Motor neuron (in vitro differentiated cells): ENCODE data around the gene PCDHB11. TPM values are rescaled to one million over a fixed set of nuclear protein-coding genes. Genes with fewer than 3 reads are reported as not detected.
"Not testable (repeated sequence)": the region's sequence is repeated elsewhere in the genome, so short reads cannot be mapped to it uniquely, and the experiment has no call there.

Experiments
- ATAC-seq, 8 experiments: fragments of 200-7000 bp; cut with Tn5 transposase; replicated peaks in 6 of 8; 2 replicates each; pipeline ENCODE4 v1.8.0; 2021; ENCODE audit warnings: mild to moderate bottlenecking in 8 of 8, moderate library complexity in 8 of 8
- H3K27ac ChIP-seq, 2 donors: fragments of 250-450 bp; sonication (Bioruptor Pico); 2 replicates each; pipeline ENCODE4 v1.9.0; 2021; ENCODE audit warnings: antibody characterized with exemption in 2 of 2, mild to moderate bottlenecking in 2 of 2, moderate library complexity in 1 of 2
- H3K4me1 ChIP-seq, 2 donors: fragments of 250-450 bp; sonication (Bioruptor Pico); replicated peaks in 1 of 2; 2 replicates each; pipeline ENCODE4 v1.6.1; 2021; ENCODE audit warnings: antibody characterized with exemption in 2 of 2, mild to moderate bottlenecking in 2 of 2, moderate library complexity in 1 of 2
- H3K4me3 ChIP-seq, 5 donors: fragments of 250-450 bp; sonication (Bioruptor Pico); 2 replicates each; pipeline ENCODE4 v1.9.0; 2021; ENCODE audit warnings: antibody characterized with exemption in 5 of 5, mild to moderate bottlenecking in 5 of 5, moderate library complexity in 4 of 5
- WGBS, 10 experiments: fragments of 450-650 bp; shearing (Covaris generic); methylation state at CpG; one replicate each; pipeline ENCODE4 v1.0.0; 2022; 5-methylcytosine and 5-hydroxymethylcytosine counted together
- in situ Hi-C, 9 experiments: fragments of 400-800 bp; cut with MboI; loops; one replicate each; pipeline ENCODE4 v1.15.0; 2021; ENCODE audit warnings: low sequenced_read_pairs in 9 of 9, low pct_unique_long_range_greater_than_20kb in 2 of 9; ENCODE audit not compliant: unreplicated experiment in 9 of 9
- total RNA-seq, 8 experiments: library from RNA; unstranded; fragments of 300-600 nt; gene quantifications; 2 replicates each; pipeline versions ENCODE4 v1.2.3 to v1.2.4, GENCODE V29; 2022

The PCDHB11 gene
- total RNA-seq, 8 experiments from 2014 or later: 0.46 to 6.1 (median 3.4) TPM

- in situ Hi-C loops: loop anchor here in 3 of 9 experiments (25.0 kb wide), 1 partner anchor 339 kb away; no protein-coding TSS in a partner anchor
- ATAC-seq: peak; percentile 61 to 94 (median 86)
- H3K27ac ChIP-seq: peak within 1 kb of the TSS in 1 of 2 donors; percentile 47
- H3K4me1 ChIP-seq: no peaks in the 10 kb centered on the region
- H3K4me3 ChIP-seq: peak within 1 kb of the TSS; percentile 22 to 42 (median 38)
- WGBS, 10 experiments: 0 to 45% (median 12%) methylated on average over 2 to 15 of the region's 15 CpGs
Observed at GRCh38 chr5:141223112-141223783, 23.8 kb downstream of the PCDHB11 start, which contains the start of gene PCDHB14. Gene PCDHB14 (plus strand): TSS chr5:141223343. CDS start chr5:141223506, 163 bp downstream.

GRCh38 chr5:141224844-141225243, 25.4 kb downstream of the PCDHB11 start:
- ATAC-seq, H3K27ac ChIP-seq, H3K4me1 ChIP-seq: not testable (repeated sequence)
- WGBS, 10 experiments: no CpG with 5 or more reads among the region's 40 CpGs
- in situ Hi-C loops: loop anchor here in 3 of 9 experiments (25.0 kb wide), 1 partner anchor 337 kb away; no protein-coding TSS in a partner anchor
- H3K4me3 ChIP-seq: peak overlapping the region in 1 of 5 donors; percentile 17

- H3K4me1 ChIP-seq, ATAC-seq, in situ Hi-C loops, H3K27ac ChIP-seq, H3K4me3 ChIP-seq: not testable (repeated sequence)
- 23 to 83% (median 68%) methylated on average over 1 to 3 of the region's 30 CpGs; no CpG with 5 or more reads in 7 of the 10 experiments for WGBS, 10 experiments
Observed at GRCh38 chr5:141225421-141225820, 26.0 kb downstream of the PCDHB11 start.

GRCh38 chr5:141234109-141234667, 34.8 kb downstream of the PCDHB11 start:
- ATAC-seq: no peak
- in situ Hi-C loops: no loop called here
- Histone ChIP-seq H3K4me1 (no peaks in the 10 kb centered on the region), H3K4me3 (peak overlapping the region in 2 of 5 donors; percentile 30 to 48), H3K27ac (peak overlapping the region in 1 of 2 donors; percentile 57)
- WGBS, 10 experiments: 0 to 86% (median 6%) methylated on average over 1 to 15 of the region's 15 CpGs

- in situ Hi-C loops: not testable (repeated sequence)
Observed at GRCh38 chr5:141235922-141236321, 36.5 kb downstream of the PCDHB11 start.

GRCh38 chr5:141236516-141237313, 37.3 kb downstream of the PCDHB11 start:
- no peak overlapping the region for H3K27ac ChIP-seq
- no peaks in the 10 kb centered on the region for H3K4me1 ChIP-seq
- WGBS, 10 experiments: 14 to 100% (median 40%) methylated on average over 1 to 15 of the region's 32 CpGs
- H3K4me3 ChIP-seq: no peak overlapping the region
- in situ Hi-C loops: no loop called here
- no peak for ATAC-seq

More at GRCh38 chr5:141235922-141236321, 36.5 kb downstream of the PCDHB11 start:
- WGBS, 10 experiments: 25% methylated on average over 8 of the region's 40 CpGs; no CpG with 5 or more reads in 9 of the 10 experiments
- H3K4me3 ChIP-seq: peak overlapping the region in 1 of 5 donors; percentile 14
- ATAC-seq, H3K4me1 ChIP-seq, H3K27ac ChIP-seq: not testable (repeated sequence)

- Histone ChIP-seq H3K4me3 (no peak overlapping the region), H3K27ac (no peak overlapping the region), H3K4me1 (no peaks in the 10 kb centered on the region)
- no peak for ATAC-seq
- WGBS, 10 experiments: 5 to 94% (median 61%) methylated on average over 6 to 15 of the region's 43 CpGs; no CpG with 5 or more reads in 6 of the 10 experiments
- in situ Hi-C loops: no loop called here
Observed at GRCh38 chr5:141241496-141241895, 42.1 kb downstream of the PCDHB11 start.

GRCh38 chr5:141245250-141245717, 45.9 kb downstream of the PCDHB11 start, which contains the start of gene PCDHB15:
Gene PCDHB15 (plus strand): TSS chr5:141245395. CDS start chr5:141245579, 184 bp downstream.
- no peaks in the 10 kb centered on the region for H3K4me1 ChIP-seq
- peak in 3 of 8 experiments; percentile 33 to 62 (median 45) for ATAC-seq
- 0 to 85% (median 32%) methylated on average over 3 to 16 of the region's 16 CpGs for WGBS, 10 experiments
- H3K4me3 ChIP-seq: peak within 1 kb of the TSS in 3 of 5 donors; percentile 19 to 31 (median 25)
- H3K27ac ChIP-seq: no peak within 1 kb of the TSS
- in situ Hi-C loops: no loop called here

- in situ Hi-C loops, H3K27ac ChIP-seq, H3K4me3 ChIP-seq, H3K4me1 ChIP-seq, ATAC-seq: not testable (repeated sequence)
- WGBS, 10 experiments: no CpG with 5 or more reads among the region's 42 CpGs
Observed at GRCh38 chr5:141246971-141247370, 47.5 kb downstream of the PCDHB11 start.

GRCh38 chr5:141247434-141247833, 48.0 kb downstream of the PCDHB11 start:
- ATAC-seq, H3K4me1 ChIP-seq, in situ Hi-C loops, H3K27ac ChIP-seq, H3K4me3 ChIP-seq: not testable (repeated sequence)
- WGBS, 10 experiments: 0 to 100% (median 71%) methylated on average over 1 to 13 of the region's 34 CpGs; no CpG with 5 or more reads in 3 of the 10 experiments

GRCh38 chr5:141250576-141250975, 51.1 kb downstream of the PCDHB11 start:
- no peak overlapping the region for H3K4me3 ChIP-seq
- no peak for ATAC-seq
- no peaks in the 10 kb centered on the region for H3K4me1 ChIP-seq
- H3K27ac ChIP-seq: no peak overlapping the region
- in situ Hi-C loops: loop anchor here in 1 of 9 experiments (25.0 kb wide), 1 partner anchor 88 kb away; the partner anchor contains the start of genes PCDHB6 and PCDHB7
